Adrenal gland (tissue), 12 donors: ENCODE data around the gene TBRG4. TPM values are rescaled to one million over a fixed set of nuclear protein-coding genes. Genes with fewer than 3 reads are reported as not detected.
A peak's percentile ranks its signal among the peaks of the same experiment; 100 is the strongest.
"Not testable (repeated sequence)": the region's sequence is repeated elsewhere in the genome, so short reads cannot be mapped to it uniquely, and the experiment has no call there.

ENCODE experiments used
- DNase-seq, 7 donors: peaks; one replicate each; pipeline ENCODE4 v3.0.0-alpha.2; 2019 to 2020
- H3K27ac ChIP-seq, 5 donors: fragments of 200-600 bp; sonication (generic) in 4 of 5; 1 replicate in 3 of 5; 2 replicates in 2 of 5; pipeline versions ENCODE4 v1.5.1 to v1.8.0; 2016 to 2020; ENCODE audit warnings: mild to moderate bottlenecking in 1 of 5
- H3K27me3 ChIP-seq: fragments of 200-600 bp; 2 replicates; pipeline ENCODE4 v1.8.0; 2021
- H3K36me3 ChIP-seq, 2 donors: fragments of 200-600 bp; replicated peaks in 1 of 2; 1 replicate in 1 of 2; 2 replicates in 1 of 2; pipeline versions ENCODE4 v1.5.1 to v1.8.0; 2018 to 2022
- H3K4me1 ChIP-seq, 2 donors: fragments of 200-600 bp; replicated peaks in 1 of 2; 1 replicate in 1 of 2; 2 replicates in 1 of 2; pipeline versions ENCODE4 v1.5.1 to v1.8.0; 2018 to 2021
- H3K4me3 ChIP-seq, 4 donors: fragments of 200-600 bp; sonication (generic) in 3 of 4; one replicate each; pipeline ENCODE4 v1.5.1; 2016 to 2018
- H3K9me3 ChIP-seq, 3 donors: fragments of 200-600 bp; sonication (generic) in 1 of 3; replicated peaks in 1 of 3; 1 replicate in 2 of 3; 2 replicates in 1 of 3; pipeline versions ENCODE4 v1.5.1 to v1.8.0; 2016 to 2021
- POLR2A ChIP-seq, 2 donors: fragments of 450-650 bp; IDR thresholded peaks; one replicate each; pipeline ENCODE4 v1.6.1; 2017; ENCODE audit warnings: antibody characterized with exemption in 2 of 2, mild to moderate bottlenecking in 2 of 2, moderate library complexity in 1 of 2
- WGBS, 4 donors: extraction: QIAGEN DNeasy Blood & Tissue Kit in 2 of 4; methylation state at CpG; one replicate each; pipeline versions ENCODE4 v1.1.5 to v1.1.7; 2013 to 2017; 5-methylcytosine and 5-hydroxymethylcytosine counted together
- intact Hi-C, 2 donors: fragments of 100-400 bp; cut with DNase I; formaldehyde crosslinking; loops; one replicate each; pipeline versions ENCODE4 v1.14.1 to v1.15.0; 2022 to 2023
- polyA plus RNA-seq, 3 donors: library from polyadenylated mRNA; stranded (reverse); fragments of 200-250 nt in 2 of 3; fragments of 350-450 nt in 1 of 3; fragmentation: Illumina TruSeq in 1 of 3; extraction: RNeasy Lipid Tissue Mini Kit (QIAGEN cat#74804) in 1 of 3; gene quantifications; one replicate each; pipeline ENCODE4 v1.2.3, GENCODE V29; 2013 to 2014
- total RNA-seq, 9 donors: library from RNA; depleted of rRNA in 4 of 9; stranded (reverse); fragments of >200 nt in 4 of 9; fragments of 120-200 nt in 1 of 9; fragmentation: NEBNext Ultra II Directional in 1 of 9; extraction: Animal tissue kit (Norgen Biotek cat#: 25700) in 1 of 9; gene quantifications; one replicate each; pipeline versions ENCODE4 v1.1.0 to v1.2.4, GENCODE V29; 2013 to 2023
- TF ChIP-seq, protein P1 (sequence below), 6 experiments: fragments of 450-650 bp in 4 of 6; fragments of 200-600 bp in 2 of 6; sonication (generic) in 1 of 6; IDR thresholded peaks; 1 replicate in 5 of 6; 2 replicates in 1 of 6; pipeline versions ENCODE4 v1.5.1 to v1.8.0; 2016 to 2021; ENCODE audit warnings: antibody characterized with exemption in 6 of 6, mild to moderate bottlenecking in 2 of 6, moderate library complexity in 1 of 6
- donor health status: healthy with polysubstance abuse.
- donor health status: Bipolar disorder and iron deficiency.
- donor health status: DM: yes; HTN: yes; CAD: no.
- donor health status: DM: no; HTN: no; CAD: no.
- donor health status: DM: no; HTN: no; CAD: no.
- donor health status: DM: yes; HTN: yes; CAD: no.

Gene TBRG4
- total and polyA plus RNA-seq, 12 donors = 41.4 to 85.8 (median 58.0) TPM

DNA sequence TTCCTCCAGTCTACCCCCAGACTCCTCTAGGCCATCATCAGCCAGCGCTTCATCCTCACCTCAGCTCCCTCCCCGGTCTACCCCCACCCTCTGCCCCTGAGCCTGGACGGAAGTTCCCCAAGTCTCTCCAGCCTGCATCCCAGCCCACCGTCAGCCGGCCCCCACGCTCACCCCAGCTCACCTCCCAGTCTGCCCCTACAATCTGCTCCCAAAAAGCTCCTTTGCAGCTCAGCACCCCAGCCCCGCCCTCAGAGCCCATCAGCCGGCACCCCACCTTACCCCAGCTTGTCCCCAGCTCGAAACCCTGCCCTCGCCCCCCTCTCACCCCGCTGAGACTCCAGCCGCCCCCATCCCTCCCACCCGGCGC lies 45.8 kb upstream of the TBRG4 start:
- H3K4me3 ChIP-seq = peak overlapping the region in 1 of 4 donors; percentile 29
- no peaks in the 10 kb centered on the region for H3K9me3 ChIP-seq
- TF ChIP-seq, protein P1, sequence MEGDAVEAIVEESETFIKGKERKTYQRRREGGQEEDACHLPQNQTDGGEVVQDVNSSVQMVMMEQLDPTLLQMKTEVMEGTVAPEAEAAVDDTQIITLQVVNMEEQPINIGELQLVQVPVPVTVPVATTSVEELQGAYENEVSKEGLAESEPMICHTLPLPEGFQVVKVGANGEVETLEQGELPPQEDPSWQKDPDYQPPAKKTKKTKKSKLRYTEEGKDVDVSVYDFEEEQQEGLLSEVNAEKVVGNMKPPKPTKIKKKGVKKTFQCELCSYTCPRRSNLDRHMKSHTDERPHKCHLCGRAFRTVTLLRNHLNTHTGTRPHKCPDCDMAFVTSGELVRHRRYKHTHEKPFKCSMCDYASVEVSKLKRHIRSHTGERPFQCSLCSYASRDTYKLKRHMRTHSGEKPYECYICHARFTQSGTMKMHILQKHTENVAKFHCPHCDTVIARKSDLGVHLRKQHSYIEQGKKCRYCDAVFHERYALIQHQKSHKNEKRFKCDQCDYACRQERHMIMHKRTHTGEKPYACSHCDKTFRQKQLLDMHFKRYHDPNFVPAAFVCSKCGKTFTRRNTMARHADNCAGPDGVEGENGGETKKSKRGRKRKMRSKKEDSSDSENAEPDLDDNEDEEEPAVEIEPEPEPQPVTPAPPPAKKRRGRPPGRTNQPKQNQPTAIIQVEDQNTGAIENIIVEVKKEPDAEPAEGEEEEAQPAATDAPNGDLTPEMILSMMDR (IDR thresholded peaks at IDR 0.05) = no peak
- no peak for TF ChIP-seq POLR2A (IDR thresholded peaks at IDR 0.05)
- H3K27me3 ChIP-seq = peaks cover 5% of the 10 kb centered on the region
- 15 to 29% (median 22%) methylated on average over 6 to 14 of the region's 14 CpGs for WGBS, 4 donors
- no peaks in the 10 kb centered on the region for H3K4me1 ChIP-seq
- no peak overlapping the region for H3K27ac ChIP-seq
- intact Hi-C loops = loop anchor here (10.0 kb wide), 2 partner anchors 498 to 708 kb away; no protein-coding TSS in a partner anchor
- no peaks in the 10 kb centered on the region for H3K36me3 ChIP-seq
- no peak for DNase-seq

DNA sequence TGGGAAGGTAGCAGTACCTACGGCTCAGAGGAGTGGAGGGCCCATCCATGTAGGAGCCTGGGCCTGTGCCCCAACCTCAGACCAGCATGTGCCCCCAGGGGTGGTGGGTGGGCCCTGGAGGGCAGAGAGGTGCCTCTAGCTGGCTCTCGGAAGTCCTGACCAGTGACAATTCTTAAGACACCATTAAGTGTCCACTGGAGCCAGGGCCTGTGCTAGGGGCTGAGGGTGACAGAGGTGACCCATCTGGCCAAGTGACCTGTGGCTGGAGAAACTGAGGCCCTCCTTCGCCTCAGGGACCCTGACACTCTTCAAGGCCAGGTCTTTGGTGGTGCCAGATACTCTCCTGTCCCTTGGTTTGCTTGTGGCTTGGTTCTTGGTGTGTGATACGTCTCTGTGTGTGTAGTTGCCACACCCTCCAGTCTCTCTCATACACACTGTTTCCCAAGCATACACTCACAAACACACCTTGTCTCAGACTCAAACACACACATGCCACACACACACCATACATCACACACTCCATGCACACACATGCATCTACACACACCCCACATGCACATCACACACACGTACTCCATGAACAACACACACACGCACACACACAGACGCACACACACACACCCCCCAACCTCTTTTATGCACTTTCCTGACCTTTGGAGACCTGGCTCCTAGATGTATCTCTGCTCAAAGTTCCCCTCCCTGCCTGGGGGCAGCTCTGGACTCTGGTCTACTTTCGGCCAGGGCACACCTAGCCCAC lies 45.2 kb upstream of the TBRG4 start:
- DNase-seq = no peak
- Histone ChIP-seq H3K4me3 (no peak overlapping the region), H3K36me3 (no peaks in the 10 kb centered on the region), H3K4me1 (no peaks in the 10 kb centered on the region), H3K27ac (no peak overlapping the region), H3K9me3 (no peaks in the 10 kb centered on the region), H3K27me3 (peaks cover 5% of the 10 kb centered on the region)
- 77 to 88% (median 81%) methylated on average over 7 to 8 of the region's 8 CpGs for WGBS, 4 donors
- TF ChIP-seq, protein P1 (IDR thresholded peaks at IDR 0.05) = no peak
- no peak for TF ChIP-seq POLR2A (IDR thresholded peaks at IDR 0.05)
- intact Hi-C loops = loop anchor here (10.0 kb wide), 2 partner anchors 498 to 708 kb away; no protein-coding TSS in a partner anchor

DNA sequence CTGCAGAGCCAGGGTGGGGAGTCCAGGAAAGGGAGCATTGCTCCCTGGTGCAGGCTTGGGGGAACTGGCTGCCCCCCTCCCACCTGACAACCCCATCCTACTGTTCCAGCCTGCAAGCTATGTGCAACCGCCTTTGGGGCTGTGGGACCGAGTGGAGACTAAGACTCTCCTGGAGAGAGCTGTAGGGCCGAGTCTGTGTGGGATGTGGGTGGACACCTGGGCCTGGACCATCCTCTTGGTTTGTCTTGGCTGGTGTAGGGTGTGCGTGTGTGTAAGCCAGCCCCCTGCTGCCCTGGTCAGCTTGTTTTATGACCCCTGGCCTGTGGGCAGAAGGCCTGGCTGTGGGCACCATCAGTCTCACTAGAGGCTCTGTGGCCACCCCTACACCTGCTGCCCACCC lies 44.4 kb upstream of the TBRG4 start:
- Histone ChIP-seq H3K4me3 (no peak overlapping the region), H3K27me3 (peaks cover 5% of the 10 kb centered on the region), H3K36me3 (no peaks in the 10 kb centered on the region), H3K9me3 (no peaks in the 10 kb centered on the region), H3K4me1 (no peaks in the 10 kb centered on the region), H3K27ac (no peak overlapping the region)
- TF ChIP-seq POLR2A (IDR thresholded peaks at IDR 0.05) = no peak
- TF ChIP-seq, protein P1 (IDR thresholded peaks at IDR 0.05) = no peak
- intact Hi-C loops = loop anchor here (2.0 to 10.0 kb wide), 5 partner anchors 103 to 709 kb away; no protein-coding TSS in a partner anchor
- no peak for DNase-seq
- 85 to 89% (median 85%) methylated on average over 4 of the region's 4 CpGs; no CpG with 5 or more reads in 1 of the 4 donors for WGBS, 4 donors

DNA sequence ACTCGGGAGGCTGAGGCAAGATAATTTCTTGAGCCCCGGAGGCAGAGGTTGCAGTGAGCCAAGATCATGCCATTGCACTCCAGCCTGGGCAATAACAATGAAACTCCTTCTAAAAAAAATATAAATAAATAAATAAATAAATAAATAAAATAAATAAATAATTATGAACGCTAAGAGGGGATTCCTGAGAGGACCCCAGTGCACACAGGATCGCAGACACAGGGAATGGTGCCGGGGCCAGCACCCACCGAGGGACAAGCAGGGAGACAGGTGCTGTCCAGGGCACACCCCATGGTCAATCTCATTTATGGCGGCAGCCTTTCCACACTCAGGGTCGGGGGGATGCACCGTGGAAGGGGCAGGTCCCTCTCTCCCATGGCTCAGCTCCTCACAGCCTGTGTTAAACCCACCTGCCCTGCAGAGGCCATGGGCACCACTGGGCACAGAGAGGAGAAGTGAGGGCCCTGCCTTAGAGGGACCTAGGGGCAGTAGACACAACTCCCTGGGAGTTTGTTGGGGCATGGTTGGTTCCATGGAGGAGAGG lies 43.9 kb upstream of the TBRG4 start:
- peaks cover 5% of the 10 kb centered on the region for H3K27me3 ChIP-seq
- H3K27ac ChIP-seq = no peak overlapping the region
- H3K9me3 ChIP-seq = no peaks in the 10 kb centered on the region
- intact Hi-C loops = loop anchor here (2.0 to 10.0 kb wide), 5 partner anchors 103 to 709 kb away; no protein-coding TSS in a partner anchor
- WGBS, 4 donors = 80 to 90% (median 86%) methylated on average over 9 of the region's 9 CpGs
- no peaks in the 10 kb centered on the region for H3K36me3 ChIP-seq
- peak in 1 of 7 donors; percentile 9 for DNase-seq
- H3K4me1 ChIP-seq = no peaks in the 10 kb centered on the region
- no peak overlapping the region for H3K4me3 ChIP-seq
- TF ChIP-seq, protein P1 (IDR thresholded peaks at IDR 0.05) = no peak
- TF ChIP-seq POLR2A (IDR thresholded peaks at IDR 0.05) = no peak

DNA sequence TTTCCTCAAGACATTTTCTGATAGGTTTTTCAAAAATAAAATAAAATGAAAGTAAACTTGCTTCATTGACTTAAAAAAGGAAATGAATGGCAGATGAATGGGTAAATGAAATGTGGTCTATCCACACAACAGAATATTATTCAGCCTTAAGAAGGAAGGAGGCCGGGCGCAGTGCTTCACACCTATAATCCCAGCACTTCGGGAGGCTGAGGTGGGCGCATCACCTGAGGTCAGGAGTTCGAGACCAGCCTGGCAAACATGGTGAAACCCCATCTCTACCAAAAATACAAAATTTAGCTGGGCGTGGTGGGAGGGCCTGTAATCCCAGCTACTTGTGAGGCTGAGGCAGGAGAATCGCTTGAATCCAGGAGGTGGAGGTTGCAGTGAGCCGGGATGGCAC lies 42.4 kb upstream of the TBRG4 start:
- H3K27me3 ChIP-seq, H3K4me3 ChIP-seq, H3K27ac ChIP-seq, H3K4me1 ChIP-seq, H3K36me3 ChIP-seq, H3K9me3 ChIP-seq, DNase-seq: not testable (repeated sequence)
- 77 to 87% (median 83%) methylated on average over 8 of the region's 8 CpGs for WGBS, 4 donors
- intact Hi-C loops = loop anchor here (2.0 to 10.0 kb wide), 5 partner anchors 105 to 711 kb away; no protein-coding TSS in a partner anchor
